HT1080 (cell line): Measurements from ENCODE around the gene THAP12. TPM values are rescaled to one million over a fixed set of nuclear protein-coding genes. Genes with fewer than 3 reads are reported as not detected.
A peak's percentile ranks its signal among the peaks of the same experiment; 100 is the strongest.
"Not testable (repeated sequence)": the region's sequence is repeated elsewhere in the genome, so short reads cannot be mapped to it uniquely, and the experiment has no call there.

ENCODE experiments used
- DNase-seq: peaks from one replicate; pipeline ENCODE4 v3.0.0-alpha.2; 2015; ENCODE audit warnings: low read depth
- polyA plus RNA-seq, 2 experiments: library from polyadenylated mRNA; depleted of rRNA; stranded (reverse); fragments of >200 nt; gene quantifications; 2 replicates each; pipeline ENCODE4 v1.2.3, GENCODE V29; 2015
- total RNA-seq: library from RNA; depleted of rRNA; stranded (reverse); fragments of >200 nt; shearing (Covaris generic); gene quantifications from 2 replicates; pipeline ENCODE4 v1.2.3, GENCODE V29; 2014; rRNA removed

The THAP12 gene, protein sequence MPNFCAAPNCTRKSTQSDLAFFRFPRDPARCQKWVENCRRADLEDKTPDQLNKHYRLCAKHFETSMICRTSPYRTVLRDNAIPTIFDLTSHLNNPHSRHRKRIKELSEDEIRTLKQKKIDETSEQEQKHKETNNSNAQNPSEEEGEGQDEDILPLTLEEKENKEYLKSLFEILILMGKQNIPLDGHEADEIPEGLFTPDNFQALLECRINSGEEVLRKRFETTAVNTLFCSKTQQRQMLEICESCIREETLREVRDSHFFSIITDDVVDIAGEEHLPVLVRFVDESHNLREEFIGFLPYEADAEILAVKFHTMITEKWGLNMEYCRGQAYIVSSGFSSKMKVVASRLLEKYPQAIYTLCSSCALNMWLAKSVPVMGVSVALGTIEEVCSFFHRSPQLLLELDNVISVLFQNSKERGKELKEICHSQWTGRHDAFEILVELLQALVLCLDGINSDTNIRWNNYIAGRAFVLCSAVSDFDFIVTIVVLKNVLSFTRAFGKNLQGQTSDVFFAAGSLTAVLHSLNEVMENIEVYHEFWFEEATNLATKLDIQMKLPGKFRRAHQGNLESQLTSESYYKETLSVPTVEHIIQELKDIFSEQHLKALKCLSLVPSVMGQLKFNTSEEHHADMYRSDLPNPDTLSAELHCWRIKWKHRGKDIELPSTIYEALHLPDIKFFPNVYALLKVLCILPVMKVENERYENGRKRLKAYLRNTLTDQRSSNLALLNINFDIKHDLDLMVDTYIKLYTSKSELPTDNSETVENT
- total RNA-seq: 55.7 and 67.4 TPM in 2 replicates
- polyA plus RNA-seq (2015; cell fraction: cytosol; rRNA removed): 74.1 and 82.2 TPM in 2 replicates
- polyA plus RNA-seq (2015; cell fraction: nucleus; rRNA removed): 48.8 and 63.9 TPM in 2 replicates

GRCh38 chr11:76380977-76381719, at the start of gene THAP12, which contains the start of gene GVQW3:
Gene THAP12, minus strand, starts transcription at chr11:76381132. Its CDS starts 296 bp downstream, at chr11:76380836.
Gene GVQW3, plus strand, starts transcription at chr11:76381323. Its CDS starts 506 bp downstream, at chr11:76381829.
- peak; percentile 97 for DNase-seq

- no peak for DNase-seq
Measured at GRCh38 chr11:76426660-76427059, 45.7 kb upstream of the THAP12 start.

GRCh38 chr11:76424891-76425290, 44.0 kb upstream of the THAP12 start:
- no peak for DNase-seq

DNA sequence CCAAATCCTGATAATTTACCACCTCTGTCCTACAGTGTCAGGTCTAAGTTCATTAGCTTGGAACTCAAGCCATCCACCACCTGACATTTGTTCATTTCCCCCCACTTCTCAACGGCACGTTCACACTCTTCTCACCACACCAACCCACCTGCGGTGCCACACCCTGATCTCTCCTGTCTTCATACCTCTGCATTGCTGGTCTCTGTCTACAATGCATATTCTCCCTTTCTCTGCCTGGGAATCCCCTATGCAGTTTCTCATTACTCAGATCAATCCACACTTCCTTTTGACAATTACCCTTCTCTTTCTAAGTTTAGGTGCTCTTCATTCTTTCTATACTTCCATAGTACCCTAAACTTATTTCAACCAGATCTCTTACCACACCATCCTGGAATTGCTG, 43.4 kb upstream of the THAP12 start:
- DNase-seq: no peak

GRCh38 chr11:76419896-76420295, 39.0 kb upstream of the THAP12 start:
- no peak for DNase-seq

DNA sequence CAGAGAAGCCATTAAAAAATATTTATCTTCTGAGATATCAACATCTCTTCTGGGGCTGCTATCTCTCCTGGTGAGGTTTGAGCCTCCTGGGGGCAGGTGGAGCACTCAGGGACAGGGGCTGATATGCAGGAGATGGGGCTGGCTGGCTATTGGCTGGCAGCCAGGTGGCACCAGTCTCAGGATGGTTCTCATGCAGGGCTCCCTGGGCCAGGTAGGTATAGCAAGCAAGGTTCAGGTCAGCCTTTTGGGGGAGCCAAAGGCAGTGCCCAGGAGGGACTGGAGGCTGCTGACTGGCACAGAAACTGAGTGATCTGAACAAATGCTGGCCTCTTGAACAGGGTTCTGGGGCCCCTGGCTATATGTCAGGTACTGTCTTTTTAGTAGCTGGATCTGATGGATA, 34.1 kb upstream of the THAP12 start:
- no peak for DNase-seq

DNA sequence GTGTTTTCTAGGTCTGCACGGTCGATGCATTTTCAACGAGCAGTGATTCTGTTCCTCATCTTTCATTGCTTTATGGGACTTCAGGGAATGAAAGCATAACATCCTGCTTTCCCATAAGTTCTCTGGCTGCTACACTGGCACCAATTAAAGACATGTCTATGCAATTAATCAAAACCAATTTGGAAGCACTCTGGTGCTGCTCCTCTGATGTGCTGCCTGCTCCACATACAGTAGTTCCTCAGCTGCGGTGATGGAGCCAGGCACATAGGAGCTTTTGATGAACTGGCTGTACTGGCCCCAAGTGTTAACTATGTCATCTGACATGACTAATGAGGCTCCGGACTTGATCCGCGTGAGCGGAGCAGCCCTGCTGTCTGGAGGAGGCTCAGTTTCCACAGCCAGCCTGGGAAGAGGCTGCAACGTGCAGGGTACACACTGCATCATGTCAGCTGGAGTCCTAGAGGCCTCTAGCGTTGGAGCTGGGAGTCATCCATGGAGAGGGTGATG, 30.0 kb upstream of the THAP12 start:
- no peak for DNase-seq

DNA sequence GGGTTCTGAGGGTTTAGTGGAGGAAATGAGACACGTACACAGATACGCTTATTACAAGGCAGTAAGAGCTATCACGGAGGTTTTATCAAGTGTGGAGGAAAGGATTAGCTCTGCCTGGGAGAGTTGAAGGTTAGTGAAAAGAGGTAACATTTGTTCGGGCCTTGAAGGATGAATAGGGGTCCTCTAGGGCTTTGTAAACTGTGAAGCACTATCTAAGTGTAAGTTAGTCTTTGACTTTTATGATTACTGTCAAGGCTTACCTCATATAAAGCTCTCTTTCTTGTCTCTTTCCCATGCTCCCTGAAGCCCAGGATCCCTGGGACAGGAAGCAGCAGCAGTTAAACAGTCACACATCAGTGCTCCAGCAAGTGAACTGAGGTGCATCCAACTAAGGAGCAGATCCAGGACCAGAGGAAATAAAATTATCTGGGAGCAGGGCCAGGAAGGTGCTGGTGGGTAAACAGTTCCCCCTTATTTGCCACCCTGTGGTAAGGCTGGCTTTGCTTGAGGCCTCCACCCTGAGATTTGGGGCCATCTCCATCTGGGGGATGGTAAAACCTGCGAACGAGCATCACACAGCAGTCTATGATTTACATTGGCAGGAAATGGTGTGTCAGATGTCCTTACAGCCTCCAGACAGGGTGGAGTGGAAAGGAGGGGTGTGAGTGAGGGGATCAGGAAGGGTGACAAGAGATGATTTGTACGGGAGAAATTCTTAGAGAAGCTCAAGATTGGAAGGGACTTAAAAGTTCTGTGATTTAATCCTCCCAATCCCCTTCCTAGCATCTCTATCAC, 27.4 kb upstream of the THAP12 start:
- DNase-seq: peak; percentile 28

GRCh38 chr11:76406359-76406758, 25.4 kb upstream of the THAP12 start:
- no peak for DNase-seq

DNA sequence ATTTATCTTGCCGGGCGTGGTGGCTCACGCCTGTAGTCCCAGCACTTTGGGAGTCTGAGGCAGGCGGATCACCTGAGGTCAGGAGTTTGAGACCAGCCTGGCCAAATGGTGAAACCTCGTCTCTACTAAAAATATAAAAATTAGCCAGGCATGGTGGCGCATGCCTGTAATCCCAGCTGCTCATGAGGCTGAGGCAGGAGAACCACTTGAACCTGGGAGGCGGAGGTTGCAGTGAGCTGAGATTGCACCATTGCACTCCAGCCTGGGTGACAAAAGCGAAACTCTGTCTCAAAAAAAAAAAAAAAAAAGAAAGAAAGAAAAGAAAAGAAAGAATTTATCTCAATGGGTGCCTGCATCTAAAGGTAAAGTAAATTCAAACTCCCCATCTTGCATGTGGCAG, 20.6 kb upstream of the THAP12 start:
- not testable (repeated sequence) for DNase-seq

DNA sequence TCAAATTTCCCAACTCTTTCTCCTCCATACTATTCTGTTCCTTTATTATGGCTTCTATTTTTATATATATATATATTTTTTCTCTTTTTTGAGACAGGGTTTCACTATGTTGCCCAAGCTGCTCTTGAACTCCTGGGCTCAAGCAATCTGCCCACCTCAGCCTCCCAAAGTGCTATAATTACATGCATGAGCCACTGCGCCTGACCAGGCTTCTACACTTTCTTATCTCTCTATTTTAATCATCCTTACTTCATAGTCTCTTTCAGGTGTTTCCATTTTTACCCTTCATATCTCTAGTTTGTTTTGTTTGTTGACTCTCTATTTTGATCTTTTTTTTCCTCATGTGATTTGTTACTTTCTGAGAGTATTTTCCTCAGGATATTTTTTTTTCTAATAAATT, 20.0 kb upstream of the THAP12 start:
- no peak for DNase-seq

GRCh38 chr11:76397383-76397782, 16.5 kb upstream of the THAP12 start:
- DNase-seq: no peak

GRCh38 chr11:76395296-76395695, 14.4 kb upstream of the THAP12 start:
- DNase-seq: no peak

GRCh38 chr11:76394411-76394810, 13.5 kb upstream of the THAP12 start:
- DNase-seq: no peak

- no peak for DNase-seq
Measured at GRCh38 chr11:76392870-76393269, 11.9 kb upstream of the THAP12 start.

DNA sequence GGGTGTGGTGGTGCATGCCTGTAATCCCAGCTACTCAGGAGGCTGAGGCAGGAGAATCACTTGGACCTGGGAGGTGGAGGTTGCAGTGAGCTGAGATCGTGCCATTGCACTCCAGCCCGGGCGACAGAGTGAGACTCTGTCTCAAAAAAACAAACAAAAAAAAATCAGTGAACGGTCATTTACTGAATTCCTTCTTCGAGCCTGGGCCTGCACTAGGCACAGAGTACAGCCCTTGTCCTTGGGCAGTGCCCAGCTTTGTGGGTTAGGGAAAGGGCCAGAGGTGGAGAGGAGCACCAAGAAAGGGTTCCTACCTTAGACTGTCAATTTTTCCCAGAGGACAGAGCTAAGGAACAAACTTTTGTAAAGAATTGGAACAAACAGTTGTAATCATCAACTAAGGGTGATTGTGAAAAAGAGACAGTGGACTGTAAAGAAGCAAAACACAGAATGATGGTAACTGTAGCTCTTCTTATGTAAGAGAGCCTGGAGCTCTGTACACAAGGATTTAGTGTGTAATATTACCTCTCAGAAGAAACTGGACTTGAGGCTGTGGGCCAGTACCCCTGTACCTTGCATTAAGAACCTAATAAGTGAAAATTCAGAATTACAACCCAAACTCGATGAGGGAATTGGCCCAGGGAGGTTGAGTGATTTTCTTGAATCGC, 11.0 kb upstream of the THAP12 start:
- no peak for DNase-seq

DNA sequence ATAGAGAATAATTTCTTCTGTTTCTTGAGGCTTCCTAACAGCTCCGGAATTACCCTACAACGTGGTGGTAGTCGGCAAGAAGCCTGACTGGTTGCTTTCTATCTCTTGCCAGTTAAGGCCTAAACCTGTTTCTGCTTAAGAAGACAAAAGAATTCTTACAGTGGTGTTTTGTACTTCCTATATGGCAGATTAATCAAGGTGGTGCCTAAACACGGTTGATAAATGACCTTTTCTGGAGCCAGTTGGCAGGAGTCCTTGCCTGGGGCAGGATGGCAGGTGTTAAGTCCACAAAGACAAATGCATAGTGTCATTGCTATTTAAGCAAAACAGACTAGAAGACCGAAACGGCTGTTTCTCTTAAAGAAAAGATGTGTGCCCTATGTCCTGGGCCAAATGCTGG, 10.1 kb upstream of the THAP12 start:
- DNase-seq: no peak

- no peak for DNase-seq
Measured at GRCh38 chr11:76388408-76388807, 7.5 kb upstream of the THAP12 start.

DNA sequence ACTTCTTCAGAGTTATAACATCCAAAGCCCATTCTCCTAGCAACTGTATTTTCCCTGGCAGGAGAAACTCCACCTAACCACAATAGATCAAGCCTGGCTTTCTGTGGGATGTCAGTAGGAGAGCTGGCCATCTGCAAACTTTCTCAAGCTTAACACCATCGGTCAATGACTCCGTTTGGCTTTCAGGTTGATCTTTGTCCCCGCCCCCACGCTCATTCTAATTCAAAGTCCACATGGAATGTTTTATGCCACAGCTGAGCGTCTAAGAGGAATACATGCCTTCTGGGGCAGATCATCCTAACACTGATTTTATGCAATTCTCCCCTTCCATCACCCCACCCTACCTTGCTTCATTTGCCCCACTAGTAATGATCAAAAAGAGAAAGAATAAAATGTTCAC, 5.0 kb upstream of the THAP12 start:
- no peak for DNase-seq

DNA sequence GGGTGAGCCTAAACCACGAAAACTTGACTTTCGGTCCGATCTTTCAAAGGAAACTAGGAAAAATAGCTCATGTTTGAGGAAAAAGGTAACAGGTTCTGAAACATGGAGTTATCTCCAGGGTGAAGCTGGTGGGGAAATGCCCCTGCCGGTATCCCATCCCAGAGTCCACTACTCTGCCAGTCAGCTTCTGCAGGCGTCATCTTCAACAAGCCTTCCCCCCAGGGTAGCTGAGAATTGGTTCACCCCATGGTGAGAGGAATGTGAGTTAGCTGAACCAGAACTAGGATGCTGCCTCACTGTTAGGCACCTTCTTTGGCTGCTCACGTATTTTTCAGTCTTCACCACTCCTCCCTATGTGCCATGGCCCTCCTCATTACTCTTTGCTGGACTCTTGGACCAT, 1.3 kb upstream of the THAP12 start:
- no peak for DNase-seq
